ENCODE data around the gene GSTA4.
"Not testable (repeated sequence)": the region's sequence is repeated elsewhere in the genome, so short reads cannot be mapped to it uniquely, and the experiment has no call there.

Gene GSTA4

GRCh38 chr6:52969359-52969758 is 25.7 kb downstream of the GSTA4 start:
- DNase-seq, result no peak

- no peak for DNase-seq
These were observed 29.0 kb downstream of the GSTA4 start for GRCh38 chr6:52966101-52966500.

- no peak for DNase-seq
These were observed 29.7 kb downstream of the GSTA4 start for GRCh38 chr6:52965380-52965779.

GRCh38 chr6:52964318-52964717 is 30.8 kb downstream of the GSTA4 start:
- DNase-seq, result no peak

- no peak for DNase-seq
These were observed 32.4 kb downstream of the GSTA4 start for GRCh38 chr6:52962701-52963100.

- not testable (repeated sequence) for DNase-seq
These were observed 34.1 kb downstream of the GSTA4 start for GRCh38 chr6:52961022-52961421.

- not testable (repeated sequence) for DNase-seq
These were observed 34.9 kb downstream of the GSTA4 start for GRCh38 chr6:52960211-52960610.

- DNase-seq, result no peak
These were observed 36.4 kb downstream of the GSTA4 start for GRCh38 chr6:52958546-52959255.

- DNase-seq, result no peak
These were observed 39.2 kb downstream of the GSTA4 start for GRCh38 chr6:52955871-52956270.

- no peak for DNase-seq
These were observed 40.9 kb downstream of the GSTA4 start for GRCh38 chr6:52953911-52954839.

GRCh38 chr6:52946306-52946705 is 48.8 kb downstream of the GSTA4 start:
- no peak for DNase-seq

GRCh38 chr6:52942821-52943220 is 52.3 kb downstream of the GSTA4 start:
- not testable (repeated sequence) for DNase-seq

- DNase-seq, result no peak
These were observed 52.9 kb downstream of the GSTA4 start for GRCh38 chr6:52942221-52942620.

GRCh38 chr6:52937908-52938307 is 57.2 kb downstream of the GSTA4 start:
- DNase-seq, result no peak

- no peak for DNase-seq
These were observed 61.3 kb downstream of the GSTA4 start for GRCh38 chr6:52933778-52934177.

- DNase-seq, result no peak
These were observed 63.7 kb downstream of the GSTA4 start for GRCh38 chr6:52931351-52931750.

- DNase-seq, result no peak
These were observed 65.5 kb downstream of the GSTA4 start for GRCh38 chr6:52929321-52930164.

Measured in GF-D8 (cell line).